ENCODE results near the gene PPP2R2C. TPM values are rescaled to one million over a fixed set of nuclear protein-coding genes. Genes with fewer than 3 reads are reported as not detected.

The PPP2R2C gene
- total and polyA plus RNA-seq, 2 of the 4 experiments (the other 2 are of a cell fraction) = 0.03 TPM; not detected in 1

DNA sequence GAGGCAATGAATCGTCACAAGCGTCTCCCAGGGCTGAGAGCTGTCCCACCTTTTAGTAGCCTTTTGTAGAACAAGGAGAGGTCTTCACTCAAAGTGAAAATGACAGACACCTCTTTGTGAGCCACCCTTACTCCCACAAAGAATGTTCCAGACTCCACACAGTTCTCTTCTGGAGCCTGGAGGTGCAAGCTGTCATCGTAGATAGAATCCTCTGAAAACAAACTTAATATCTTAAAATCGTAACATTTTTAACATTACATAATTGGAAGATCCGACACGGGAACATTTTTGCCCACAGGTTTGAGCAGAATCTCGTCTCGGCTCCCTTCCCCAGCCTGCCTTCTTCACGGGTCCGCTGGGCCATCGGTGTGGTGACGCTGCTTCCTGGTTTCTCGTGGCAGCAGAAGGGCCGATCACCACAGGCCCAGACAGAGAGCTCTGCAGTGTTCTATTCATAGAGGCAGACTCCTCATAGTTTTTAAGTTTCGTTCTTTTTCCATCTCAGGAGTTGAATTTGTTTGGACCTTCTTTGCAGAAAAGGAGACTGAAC is 175.1 kb downstream of the PPP2R2C start:
- intact Hi-C loops (cut with micrococcal nuclease) = no loop called here
- H2AFZ ChIP-seq (replicated peaks; ENCODE audit: low read length, poor library complexity) = no peak overlapping the region
- no peak overlapping the region for H4K5ac ChIP-seq (ENCODE audit: low read depth, low read length)
- no peak overlapping the region for H2AK5ac ChIP-seq (ENCODE audit: low read depth, low read length)
- H3K4me3 ChIP-seq (ENCODE audit: insufficient read depth, low read depth, low read length) = no peak overlapping the region
- ChIA-PET POLR2A (ENCODE audit: unreplicated experiment) (no interaction called here), CTCF (interaction anchor here (1.2 to 1.3 kb wide), 2 partner anchors 33 to 46 kb away, joined by 4 to 5 read pairs; no protein-coding TSS in a partner anchor)
- no peak overlapping the region for H4K8ac ChIP-seq (ENCODE audit: low read depth in 2 of 2, low read length in 2 of 2)
- H3K27me3 ChIP-seq (ENCODE audit: control insufficient read depth, insufficient read depth, low read length) = no peaks in the 10 kb centered on the region
- no peak overlapping the region for H3K23ac ChIP-seq (ENCODE audit: low read depth, low read length)
- H3K27ac ChIP-seq (ENCODE audit: insufficient read depth, low read length) = no peak overlapping the region
- H3K9me1 ChIP-seq (ENCODE audit: insufficient read depth, low read length) = peaks cover 18% of the 10 kb centered on the region
- H3K36me3 ChIP-seq (ENCODE audit: control insufficient read depth, insufficient read depth, low read length) = peaks cover 61% of the 10 kb centered on the region
- no peak overlapping the region for H2BK15ac ChIP-seq (ENCODE audit: low read depth, low read length)
- no peak overlapping the region for H2AK9ac ChIP-seq (replicated peaks; ENCODE audit: low read depth, low read length, poor library complexity)
- no peak for ATAC-seq (ENCODE audit: low read depth)
- H2BK20ac ChIP-seq (ENCODE audit: low read depth, low read length) = no peak overlapping the region
- H3K79me1 ChIP-seq (ENCODE audit: low read depth in 1 of 2, low read length in 2 of 2) = no peaks in the 10 kb centered on the region
- peaks cover 9% of the 10 kb centered on the region for H4K20me1 ChIP-seq (ENCODE audit: insufficient read depth, low read length)
- 91% methylated on average over 5 of the region's 15 CpGs; no CpG with 5 or more reads in 1 of the 2 experiments for WGBS, 2 experiments (ENCODE audit: extremely low coverage in 2 of 2, insufficient read length in 1 of 2)
- no peak overlapping the region for H3K14ac ChIP-seq (replicated peaks; ENCODE audit: low read depth, low read length)
- H3K9ac ChIP-seq (ENCODE audit: low read depth, low read length) = no peak overlapping the region
- dilution Hi-C loops (cut with HindIII; ENCODE audit: low sequenced_read_pairs, unreplicated experiment) = no loop called here
- no peak overlapping the region for H3K56ac ChIP-seq (ENCODE audit: extremely low read depth, insufficient read depth, low read length)
- no peak overlapping the region for H2BK5ac ChIP-seq (ENCODE audit: low read depth, low read length, poor library complexity, severe bottlenecking)
- H3K4me2 ChIP-seq (ENCODE audit: low read depth, low read length) = no peak overlapping the region
- H2BK120ac ChIP-seq (ENCODE audit: low read depth, low read length) = no peak overlapping the region
- in situ Hi-C loops (cut with MboI; ENCODE audit: low sequenced_read_pairs) = no loop called here
- H3K4me1 ChIP-seq (ENCODE audit: control insufficient read depth, insufficient read depth, low read length) = peaks cover 2% of the 10 kb centered on the region; the same call in 1 of the 2 replicates
- no peak overlapping the region for H3K18ac ChIP-seq (ENCODE audit: low read depth, low read length)
- DNase-seq = no peak
- BruUV-seq (replicated peaks) = no TSS peak
- TF ChIP-seq MAFK (IDR thresholded peaks at IDR 0.05; ENCODE audit: low read depth, low read length) = no peak
- TF ChIP-seq SMC3 (IDR thresholded peaks at IDR 0.05; ENCODE audit: low read depth, low read length) = no peak
- no peak for TF ChIP-seq CHD1 (IDR thresholded peaks at IDR 0.05; ENCODE audit: low read depth, low read length)
- TF ChIP-seq, protein P1, sequence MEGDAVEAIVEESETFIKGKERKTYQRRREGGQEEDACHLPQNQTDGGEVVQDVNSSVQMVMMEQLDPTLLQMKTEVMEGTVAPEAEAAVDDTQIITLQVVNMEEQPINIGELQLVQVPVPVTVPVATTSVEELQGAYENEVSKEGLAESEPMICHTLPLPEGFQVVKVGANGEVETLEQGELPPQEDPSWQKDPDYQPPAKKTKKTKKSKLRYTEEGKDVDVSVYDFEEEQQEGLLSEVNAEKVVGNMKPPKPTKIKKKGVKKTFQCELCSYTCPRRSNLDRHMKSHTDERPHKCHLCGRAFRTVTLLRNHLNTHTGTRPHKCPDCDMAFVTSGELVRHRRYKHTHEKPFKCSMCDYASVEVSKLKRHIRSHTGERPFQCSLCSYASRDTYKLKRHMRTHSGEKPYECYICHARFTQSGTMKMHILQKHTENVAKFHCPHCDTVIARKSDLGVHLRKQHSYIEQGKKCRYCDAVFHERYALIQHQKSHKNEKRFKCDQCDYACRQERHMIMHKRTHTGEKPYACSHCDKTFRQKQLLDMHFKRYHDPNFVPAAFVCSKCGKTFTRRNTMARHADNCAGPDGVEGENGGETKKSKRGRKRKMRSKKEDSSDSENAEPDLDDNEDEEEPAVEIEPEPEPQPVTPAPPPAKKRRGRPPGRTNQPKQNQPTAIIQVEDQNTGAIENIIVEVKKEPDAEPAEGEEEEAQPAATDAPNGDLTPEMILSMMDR (conservative IDR thresholded peaks at IDR 0.05; ENCODE audit: low read depth, low read length) = no peak
- TF ChIP-seq MXI1 (IDR thresholded peaks at IDR 0.05; ENCODE audit: borderline replicate concordance, low read depth, low read length) = no peak
- TF ChIP-seq POLR2A (IDR thresholded peaks at IDR 0.05; ENCODE audit: low read depth, low read length) = no peak
- TF ChIP-seq FOS (IDR thresholded peaks at IDR 0.05; ENCODE audit: low read depth, low read length) = no peak
- no peak for TF ChIP-seq USF2 (IDR thresholded peaks at IDR 0.05; ENCODE audit: low read depth, low read length)
- TF ChIP-seq MAZ (IDR thresholded peaks at IDR 0.05; ENCODE audit: borderline replicate concordance, low read depth, low read length) = no peak
- H4K91ac ChIP-seq (ENCODE audit: insufficient read depth, low read depth, low read length) = no peak overlapping the region
- H3K9me3 ChIP-seq (ENCODE audit: control insufficient read depth, insufficient read depth, low read length) = no peaks in the 10 kb centered on the region
- H3K4ac ChIP-seq (ENCODE audit: low read depth, low read length) = no peak overlapping the region

Data from IMR-90 (cell line).